ENCODE data around the gene H2AZ2. TPM values are rescaled to one million over a fixed set of nuclear protein-coding genes. Genes with fewer than 3 reads are reported as not detected.
"Not testable (repeated sequence)": the region's sequence is repeated elsewhere in the genome, so short reads cannot be mapped to it uniquely, and the experiment has no call there.

Gene H2AZ2
- total RNA-seq, 1 donor from 2014 or later = 204 TPM

GRCh38 chr7:44854644-44855364 lies 6.9 kb upstream of the H2AZ2 start:
- intact Hi-C loops (cut with micrococcal nuclease) = loop anchor here (5.0 kb wide), 1 partner anchor 257 kb away; the partner anchor contains the start of gene TBRG4
- Mint-ChIP-seq H3K27ac (no peak overlapping the region), H3K36me3 (ENCODE audit: low read depth) (peaks cover 3% of the 10 kb centered on the region), H3K9me3 (no peaks in the 10 kb centered on the region), H3K4me3 (ENCODE audit: low read depth) (no peak overlapping the region), H3K4me1 (ENCODE audit: low read depth) (peaks cover 27% of the 10 kb centered on the region), H3K27me3 (ENCODE audit: low read depth) (no peaks in the 10 kb centered on the region)
- no peak for DNase-seq (ENCODE audit: low spot score)

- Mint-ChIP-seq H3K27ac (no peak overlapping the region), H3K27me3 (ENCODE audit: low read depth) (no peaks in the 10 kb centered on the region), H3K36me3 (ENCODE audit: low read depth) (peaks cover 5% of the 10 kb centered on the region), H3K4me3 (ENCODE audit: low read depth) (no peak overlapping the region), H3K9me3 (no peaks in the 10 kb centered on the region), H3K4me1 (ENCODE audit: low read depth) (peaks cover 37% of the 10 kb centered on the region)
- no peak for DNase-seq (ENCODE audit: low spot score)
- intact Hi-C loops (cut with micrococcal nuclease) = no loop called here
Observed at GRCh38 chr7:44853391-44853790, 5.5 kb upstream of the H2AZ2 start.

GRCh38 chr7:44852590-44852989 lies 4.7 kb upstream of the H2AZ2 start:
- DNase-seq (ENCODE audit: low spot score) = no peak
- Mint-ChIP-seq H3K27me3 (ENCODE audit: low read depth) (no peaks in the 10 kb centered on the region), H3K4me3 (ENCODE audit: low read depth) (no peak overlapping the region), H3K4me1 (ENCODE audit: low read depth) (peaks cover 37% of the 10 kb centered on the region), H3K27ac (no peak overlapping the region), H3K9me3 (no peaks in the 10 kb centered on the region), H3K36me3 (ENCODE audit: low read depth) (peaks cover 5% of the 10 kb centered on the region)
- intact Hi-C loops (cut with micrococcal nuclease) = no loop called here

- H3K36me3 Mint-ChIP-seq (ENCODE audit: low read depth) = peaks cover 15% of the 10 kb centered on the region
- intact Hi-C loops (cut with micrococcal nuclease) = loop anchor here (2.0 to 5.0 kb wide), 3 partner anchors 65 to 127 kb away; partner anchors contain the start of gene MYO1G
- peaks cover 46% of the 10 kb centered on the region for H3K4me1 Mint-ChIP-seq (ENCODE audit: low read depth)
- H3K27ac Mint-ChIP-seq = peak overlapping the region; percentile 97
- H3K9me3 Mint-ChIP-seq = no peaks in the 10 kb centered on the region
- no peak for DNase-seq (ENCODE audit: low spot score)
- no peaks in the 10 kb centered on the region for H3K27me3 Mint-ChIP-seq (ENCODE audit: low read depth)
- H3K4me3 Mint-ChIP-seq (ENCODE audit: low read depth) = peak overlapping the region; percentile 91
Observed at GRCh38 chr7:44849885-44850544, 2.1 kb upstream of the H2AZ2 start.

GRCh38 chr7:44849259-44849884 lies 1.5 kb upstream of the H2AZ2 start:
- intact Hi-C loops (cut with micrococcal nuclease) = loop anchor here (2.0 to 5.0 kb wide), 3 partner anchors 65 to 128 kb away; partner anchors contain the start of gene MYO1G
- no peaks in the 10 kb centered on the region for H3K9me3 Mint-ChIP-seq
- no peak for DNase-seq (ENCODE audit: low spot score)
- H3K4me1 Mint-ChIP-seq (ENCODE audit: low read depth) = peaks cover 50% of the 10 kb centered on the region
- no peaks in the 10 kb centered on the region for H3K27me3 Mint-ChIP-seq (ENCODE audit: low read depth)
- H3K27ac Mint-ChIP-seq = peak overlapping the region; percentile 97
- H3K4me3 Mint-ChIP-seq (ENCODE audit: low read depth) = peak overlapping the region; percentile 91
- peaks cover 15% of the 10 kb centered on the region for H3K36me3 Mint-ChIP-seq (ENCODE audit: low read depth)

DNA sequence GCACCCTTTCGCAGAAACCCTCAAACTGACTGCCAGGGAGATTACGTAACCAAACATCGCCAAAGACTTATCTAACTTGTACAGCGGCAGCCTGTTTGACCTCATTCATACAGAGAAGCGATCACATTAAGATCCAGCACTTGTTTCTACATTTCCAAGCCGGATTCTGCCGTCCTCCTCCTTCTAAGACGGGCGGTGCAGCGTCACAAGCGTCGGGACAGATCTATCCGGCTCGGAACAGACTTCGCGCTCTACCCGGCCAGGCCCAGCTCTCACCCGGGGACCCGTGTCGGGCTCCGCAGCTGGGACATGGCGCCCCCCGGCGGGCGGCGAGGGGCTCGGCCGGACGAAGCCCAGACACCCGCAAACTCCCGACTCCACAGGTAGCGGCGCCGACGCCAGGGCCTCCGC lies 373 bp downstream of the H2AZ2 start:
- Mint-ChIP-seq H3K4me1 (ENCODE audit: low read depth) (peaks cover 44% of the 10 kb centered on the region), H3K36me3 (ENCODE audit: low read depth) (peaks cover 20% of the 10 kb centered on the region)
- intact Hi-C loops (cut with micrococcal nuclease) = loop anchor here (2.0 to 5.0 kb wide), 2 partner anchors 75 to 130 kb away; partner anchors contain the start of gene MYO1G

GRCh38 chr7:44846816-44847508 lies 925 bp downstream of the H2AZ2 start:
- no peak for DNase-seq (ENCODE audit: low spot score)
- Mint-ChIP-seq H3K4me1 (ENCODE audit: low read depth) (peaks cover 48% of the 10 kb centered on the region), H3K27ac (peak overlapping the region; percentile 96), H3K4me3 (ENCODE audit: low read depth) (peak overlapping the region; percentile 91), H3K36me3 (ENCODE audit: low read depth) (peaks cover 26% of the 10 kb centered on the region), H3K27me3 (ENCODE audit: low read depth) (no peaks in the 10 kb centered on the region), H3K9me3 (no peaks in the 10 kb centered on the region)
- intact Hi-C loops (cut with micrococcal nuclease) = loop anchor here (2.0 to 5.0 kb wide), 2 partner anchors 76 to 130 kb away; partner anchors contain the start of gene MYO1G

More for the DNA sequence above, 373 bp downstream of the H2AZ2 start:
- DNase-seq (ENCODE audit: low spot score) = peak; percentile 83
- Mint-ChIP-seq H3K9me3 (no peaks in the 10 kb centered on the region), H3K4me3 (ENCODE audit: low read depth) (peak overlapping the region; percentile 91), H3K27me3 (ENCODE audit: low read depth) (no peaks in the 10 kb centered on the region), H3K27ac (peak overlapping the region; percentile 96)

DNA sequence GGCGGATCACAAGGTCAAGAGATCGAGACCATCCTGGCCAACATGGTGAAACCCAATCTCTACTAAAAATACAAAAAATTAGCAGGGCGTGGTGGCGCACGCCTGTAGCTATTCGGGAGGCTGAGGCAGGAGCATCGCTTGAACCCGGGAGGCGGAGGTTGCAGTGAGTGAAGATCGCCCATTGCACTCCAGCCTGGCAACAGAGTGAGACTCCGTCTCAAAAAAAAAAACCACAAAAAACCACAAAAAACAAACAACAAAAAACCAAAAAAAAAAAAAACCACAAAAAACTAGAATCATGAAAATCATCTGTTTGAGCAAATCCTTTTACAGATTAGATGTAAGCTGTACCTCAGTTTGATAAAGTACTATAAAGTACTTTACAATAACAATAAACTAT lies 1.5 kb downstream of the H2AZ2 start:
- peak overlapping the region; percentile 91 for H3K4me3 Mint-ChIP-seq (ENCODE audit: low read depth)
- peaks cover 32% of the 10 kb centered on the region for H3K36me3 Mint-ChIP-seq (ENCODE audit: low read depth)
- H3K27me3 Mint-ChIP-seq (ENCODE audit: low read depth); DNase-seq (ENCODE audit: low spot score); H3K9me3 Mint-ChIP-seq: not testable (repeated sequence)
- intact Hi-C loops (cut with micrococcal nuclease) = loop anchor here (2.0 to 5.0 kb wide), 2 partner anchors 76 to 131 kb away; partner anchors contain the start of gene MYO1G
- peaks cover 52% of the 10 kb centered on the region for H3K4me1 Mint-ChIP-seq (ENCODE audit: low read depth)
- peak overlapping the region; percentile 70 for H3K27ac Mint-ChIP-seq

- no peak overlapping the region for H3K27ac Mint-ChIP-seq
- peaks cover 51% of the 10 kb centered on the region for H3K4me1 Mint-ChIP-seq (ENCODE audit: low read depth)
- no peak for DNase-seq (ENCODE audit: low spot score)
- peak overlapping the region; percentile 91 for H3K4me3 Mint-ChIP-seq (ENCODE audit: low read depth)
- intact Hi-C loops (cut with micrococcal nuclease) = loop anchor here (5.0 kb wide), 1 partner anchor 132 kb away; the partner anchor contains the start of gene MYO1G
- H3K9me3 Mint-ChIP-seq = no peaks in the 10 kb centered on the region
- H3K36me3 Mint-ChIP-seq (ENCODE audit: low read depth) = peaks cover 41% of the 10 kb centered on the region
- no peaks in the 10 kb centered on the region for H3K27me3 Mint-ChIP-seq (ENCODE audit: low read depth)
Observed at GRCh38 chr7:44845451-44845850, 2.4 kb downstream of the H2AZ2 start.

DNA sequence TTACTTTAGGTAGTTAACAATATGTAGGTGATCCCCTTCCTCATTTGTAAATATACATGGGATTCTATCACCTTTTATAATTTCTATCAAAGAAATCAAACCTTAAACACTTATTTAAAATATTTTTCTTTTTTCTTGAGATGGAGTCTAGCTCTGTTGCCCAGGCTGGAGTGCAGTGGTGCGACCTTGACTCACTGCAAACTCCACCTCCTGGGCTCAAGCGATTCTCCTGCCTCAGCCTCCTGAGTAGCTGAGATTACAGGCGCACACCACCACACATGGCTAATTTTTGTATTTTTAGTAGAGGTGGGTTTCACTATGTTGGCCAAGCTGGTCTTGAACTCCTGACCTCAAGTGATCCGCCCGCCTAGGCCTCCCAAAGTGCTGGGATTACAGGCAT lies 4.4 kb downstream of the H2AZ2 start:
- H3K4me3 Mint-ChIP-seq (ENCODE audit: low read depth); H3K27me3 Mint-ChIP-seq (ENCODE audit: low read depth); H3K9me3 Mint-ChIP-seq; DNase-seq (ENCODE audit: low spot score); intact Hi-C loops (cut with micrococcal nuclease); H3K27ac Mint-ChIP-seq: not testable (repeated sequence)
- peaks cover 48% of the 10 kb centered on the region for H3K36me3 Mint-ChIP-seq (ENCODE audit: low read depth)
- H3K4me1 Mint-ChIP-seq (ENCODE audit: low read depth) = peaks cover 34% of the 10 kb centered on the region

- Mint-ChIP-seq H3K36me3 (ENCODE audit: low read depth) (peaks cover 50% of the 10 kb centered on the region), H3K4me1 (ENCODE audit: low read depth) (peaks cover 34% of the 10 kb centered on the region), H3K27ac (peak overlapping the region; percentile 2)
- H3K4me3 Mint-ChIP-seq (ENCODE audit: low read depth); H3K27me3 Mint-ChIP-seq (ENCODE audit: low read depth); H3K9me3 Mint-ChIP-seq; intact Hi-C loops (cut with micrococcal nuclease); DNase-seq (ENCODE audit: low spot score): not testable (repeated sequence)
Observed at GRCh38 chr7:44842675-44843074, 5.2 kb downstream of the H2AZ2 start.

DNA sequence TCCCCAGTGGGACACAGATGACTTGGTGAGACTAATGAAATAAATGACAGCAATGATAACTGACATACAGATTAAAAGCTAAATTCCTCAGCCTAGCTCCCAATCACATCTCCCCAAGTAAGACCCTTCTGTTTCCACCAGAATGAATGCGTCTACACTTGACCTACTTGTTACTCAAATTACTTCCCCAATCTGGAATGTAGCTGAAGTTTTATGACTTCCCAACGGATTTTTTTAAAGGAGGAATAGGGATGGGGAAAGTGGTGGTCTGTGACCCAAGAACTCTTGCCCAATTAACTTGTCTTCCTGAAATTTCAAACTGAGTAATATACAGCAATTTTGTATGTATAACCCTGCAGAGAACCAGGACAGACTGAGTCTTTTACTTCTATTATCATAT lies 9.1 kb downstream of the H2AZ2 start:
- no peaks in the 10 kb centered on the region for H3K27me3 Mint-ChIP-seq (ENCODE audit: low read depth)
- peaks cover 12% of the 10 kb centered on the region for H3K4me1 Mint-ChIP-seq (ENCODE audit: low read depth)
- H3K36me3 Mint-ChIP-seq (ENCODE audit: low read depth) = peaks cover 68% of the 10 kb centered on the region
- no peak overlapping the region for H3K27ac Mint-ChIP-seq
- no peak overlapping the region for H3K4me3 Mint-ChIP-seq (ENCODE audit: low read depth)
- H3K9me3 Mint-ChIP-seq = no peaks in the 10 kb centered on the region
- no peak for DNase-seq (ENCODE audit: low spot score)
- intact Hi-C loops (cut with micrococcal nuclease) = no loop called here
